ENCODE results near the gene CLTCL1.

GRCh38 chr22:19210188-19210587 lies 81.3 kb downstream of the CLTCL1 start:
- TF ChIP-seq CTCF (IDR thresholded peaks at IDR 0.05 in 4 of 5, conservative IDR thresholded peaks at IDR 0.05 in 1 of 5) (no peak), POLR2A (IDR thresholded peaks at IDR 0.05) (no peak)

Measured in gastrocnemius medialis (tissue), 4 donors.